Astrocyte of the hippocampus (primary cell): ENCODE measurements around the gene DIABLO.
A peak's percentile ranks its signal among the peaks of the same experiment; 100 is the strongest.
"Not testable (repeated sequence)": the region's sequence is repeated elsewhere in the genome, so short reads cannot be mapped to it uniquely, and the experiment has no call there.

Experiments used
- DNase-seq: peaks from one replicate; pipeline ENCODE4 v3.0.0; 2011; ENCODE audit warnings: low read depth, low spot score

Gene DIABLO

GRCh38 chr12:122189626-122190475, 36.0 kb downstream of the DIABLO start:
- no peak for DNase-seq

GRCh38 chr12:122187466-122187865, 38.4 kb downstream of the DIABLO start:
- DNase-seq: no peak

GRCh38 chr12:122185494-122186082, 40.3 kb downstream of the DIABLO start:
- DNase-seq: no peak

- no peak for DNase-seq
Observed at GRCh38 chr12:122185079-122185478, 40.8 kb downstream of the DIABLO start.

GRCh38 chr12:122184517-122184916, 41.3 kb downstream of the DIABLO start:
- no peak for DNase-seq

- no peak for DNase-seq
Observed at GRCh38 chr12:122183588-122183940, 42.3 kb downstream of the DIABLO start.

GRCh38 chr12:122182887-122183587, 42.8 kb downstream of the DIABLO start, which contains the start of gene LRRC43:
LRRC43 (plus strand) TSS chr12:122183123; CDS start chr12:122183145, 22 bp downstream.
- peak; percentile 66 for DNase-seq

- not testable (repeated sequence) for DNase-seq
Observed at GRCh38 chr12:122176473-122176872, 49.4 kb downstream of the DIABLO start.

GRCh38 chr12:122174155-122174845, 51.6 kb downstream of the DIABLO start, which contains the start of gene IL31:
IL31 (minus strand) TSS chr12:122174221; CDS start chr12:122174172, 49 bp downstream.
- DNase-seq: no peak

GRCh38 chr12:122172262-122172939, 53.5 kb downstream of the DIABLO start:
- DNase-seq: no peak

- DNase-seq: no peak
Observed at GRCh38 chr12:122171399-122171798, 54.5 kb downstream of the DIABLO start.

GRCh38 chr12:122168492-122168891, 57.4 kb downstream of the DIABLO start:
- DNase-seq: no peak

- no peak for DNase-seq
Observed at GRCh38 chr12:122167356-122167925, 58.4 kb downstream of the DIABLO start.

- peak; percentile 19 for DNase-seq
Observed at GRCh38 chr12:122166422-122167349, 59.2 kb downstream of the DIABLO start.

GRCh38 chr12:122162976-122163375, 62.9 kb downstream of the DIABLO start:
- DNase-seq: no peak

GRCh38 chr12:122161682-122162081, 64.2 kb downstream of the DIABLO start:
- no peak for DNase-seq

- DNase-seq: no peak
Observed at GRCh38 chr12:122160761-122161160, 65.1 kb downstream of the DIABLO start.

GRCh38 chr12:122159882-122160281, 66.0 kb downstream of the DIABLO start:
- DNase-seq: no peak

- no peak for DNase-seq
Observed at GRCh38 chr12:122158700-122159285, 67.1 kb downstream of the DIABLO start.
